GM12873 (cell line): ENCODE results near the gene GMFB.

ENCODE experiments used
- CTCF ChIP-seq: IDR thresholded peaks from 2 replicates; pipeline ENCODE4 v1.5.1; 2012; ENCODE audit warnings: low read depth, mild to moderate bottlenecking, moderate library complexity, low read length, control low read depth; ENCODE audit not compliant: insufficient read depth; ENCODE audit errors: missing control alignments

Gene GMFB

GRCh38 chr14:54474232-54474793 lies 14.5 kb downstream of the GMFB start:
- TF ChIP-seq CTCF = no peak

GRCh38 chr14:54472315-54472714 lies 16.5 kb downstream of the GMFB start:
- no peak for TF ChIP-seq CTCF

GRCh38 chr14:54471641-54472040 lies 17.1 kb downstream of the GMFB start:
- TF ChIP-seq CTCF = no peak

- TF ChIP-seq CTCF = no peak
These were observed 18.1 kb downstream of the GMFB start for GRCh38 chr14:54470701-54471100.

GRCh38 chr14:54467280-54467679 lies 21.5 kb downstream of the GMFB start:
- TF ChIP-seq CTCF = no peak

- no peak for TF ChIP-seq CTCF
These were observed 23.1 kb downstream of the GMFB start for GRCh38 chr14:54465654-54466053.

- no peak for TF ChIP-seq CTCF
These were observed 26.7 kb downstream of the GMFB start for GRCh38 chr14:54462048-54462447.
